HG02588 (cell line): ENCODE measurements around the gene MDN1.

Experiments used
- ATAC-seq: cut with Tn5 transposase; IDR thresholded peaks from one replicate; pipeline ENCODE4 v1.9.1; 2021; ENCODE audit warnings: mild to moderate bottlenecking, moderate library complexity; ENCODE audit not compliant: unreplicated experiment

MDN1 gene

GRCh38 chr6:89694428-89694827 lies 125.2 kb downstream of the MDN1 start:
- no peak for ATAC-seq

GRCh38 chr6:89693207-89693606 lies 126.4 kb downstream of the MDN1 start:
- no peak for ATAC-seq

DNA sequence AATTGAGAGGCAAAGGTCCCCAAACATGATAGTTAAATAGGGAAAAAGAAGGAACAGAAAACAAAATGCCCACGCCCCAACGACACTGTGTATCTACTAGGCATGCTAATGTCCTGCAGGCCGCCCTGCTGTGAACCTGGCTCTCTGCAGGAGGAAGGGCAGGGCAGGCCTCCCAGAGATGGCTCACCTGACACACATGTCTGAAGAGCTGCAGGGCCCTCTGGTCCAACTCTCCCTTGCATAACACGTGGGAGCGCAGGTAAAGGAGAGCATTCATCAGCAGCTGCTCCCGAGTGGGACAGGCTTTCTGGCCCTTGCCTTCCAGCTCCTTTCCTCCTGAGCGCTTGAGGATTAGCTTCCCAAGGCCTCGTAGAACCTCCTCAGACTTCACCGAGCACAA lies 127.3 kb downstream of the MDN1 start:
- no peak for ATAC-seq

DNA sequence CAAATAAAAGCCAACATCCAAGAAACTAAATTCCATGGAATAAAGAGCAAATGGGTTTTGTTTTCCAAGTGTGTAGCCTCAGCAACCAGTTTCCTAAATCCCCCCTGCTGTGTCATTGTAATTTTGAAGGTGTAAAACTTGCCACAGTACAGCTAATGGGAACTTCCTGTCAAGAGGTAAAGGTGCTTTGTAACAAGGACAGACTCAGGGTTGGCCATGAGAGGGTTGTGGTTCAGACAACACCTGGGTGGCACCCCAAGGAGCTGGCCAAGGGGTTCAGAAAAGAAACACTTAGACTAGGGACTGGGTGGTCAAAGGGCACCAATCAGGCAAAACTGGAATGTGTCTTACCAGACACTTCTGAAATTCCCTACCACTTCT lies 128.7 kb downstream of the MDN1 start:
- ATAC-seq = no peak

DNA sequence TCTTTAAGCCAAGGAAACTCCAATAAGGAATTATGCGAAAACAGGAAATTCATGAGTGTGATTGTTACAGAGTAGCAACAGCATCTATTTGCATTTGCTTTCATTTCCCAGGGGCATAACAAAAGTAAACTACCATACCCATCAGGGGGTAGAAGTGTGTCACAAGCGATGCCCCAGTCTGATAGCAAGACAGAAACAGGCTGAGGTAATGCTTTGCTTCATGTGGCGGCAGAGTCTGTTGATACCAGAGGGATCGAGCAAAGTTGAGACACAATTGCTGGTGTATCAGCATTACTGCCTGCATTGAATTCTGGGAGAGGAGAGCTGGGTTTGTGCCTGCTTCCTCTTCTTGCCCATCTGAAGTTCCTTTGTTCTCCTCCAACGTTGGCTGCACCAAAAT lies 129.9 kb downstream of the MDN1 start:
- no peak for ATAC-seq

DNA sequence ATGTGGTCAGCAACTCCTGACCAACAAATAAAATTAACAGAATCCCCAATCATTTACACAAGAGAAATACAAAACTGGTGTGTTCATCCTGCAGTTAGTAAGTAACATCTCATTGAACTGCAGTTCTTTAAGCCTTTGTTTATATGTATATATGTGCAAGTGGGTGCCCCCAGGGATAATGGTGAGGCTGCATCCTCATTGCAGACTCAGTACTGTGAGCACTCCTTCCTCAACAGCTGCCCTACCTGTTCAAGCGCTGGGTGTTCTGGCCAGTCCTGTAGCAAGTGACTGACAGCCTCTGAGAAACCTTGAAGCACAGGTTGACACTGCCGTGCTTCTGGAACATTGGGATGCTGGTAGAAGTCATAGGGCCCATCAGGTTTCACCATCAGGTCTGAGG lies 131.3 kb downstream of the MDN1 start:
- no peak for ATAC-seq

- ATAC-seq = no peak
These were observed 134.3 kb downstream of the MDN1 start for GRCh38 chr6:89685311-89685710.

DNA sequence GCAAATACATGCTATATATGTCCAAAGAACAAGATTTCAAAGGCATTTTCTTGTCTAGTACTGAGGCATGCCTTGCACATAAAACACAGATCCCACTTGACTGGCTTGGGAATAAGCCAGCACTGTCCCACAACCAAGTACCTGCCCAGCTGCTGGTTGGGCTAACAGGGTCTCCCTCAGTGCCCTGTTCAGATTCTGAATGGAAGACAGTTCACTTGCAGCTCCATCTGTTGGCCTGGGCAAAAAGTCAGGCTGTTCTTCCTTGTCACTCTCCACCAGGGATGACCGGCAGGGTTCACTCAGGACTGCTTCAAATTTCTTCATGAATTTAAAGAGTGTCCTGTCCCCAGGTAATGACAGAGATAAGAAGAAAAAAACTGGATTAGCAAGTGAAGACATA lies 136.6 kb downstream of the MDN1 start:
- no peak for ATAC-seq

GRCh38 chr6:89681983-89682564 lies 137.5 kb downstream of the MDN1 start:
- ATAC-seq = no peak

DNA sequence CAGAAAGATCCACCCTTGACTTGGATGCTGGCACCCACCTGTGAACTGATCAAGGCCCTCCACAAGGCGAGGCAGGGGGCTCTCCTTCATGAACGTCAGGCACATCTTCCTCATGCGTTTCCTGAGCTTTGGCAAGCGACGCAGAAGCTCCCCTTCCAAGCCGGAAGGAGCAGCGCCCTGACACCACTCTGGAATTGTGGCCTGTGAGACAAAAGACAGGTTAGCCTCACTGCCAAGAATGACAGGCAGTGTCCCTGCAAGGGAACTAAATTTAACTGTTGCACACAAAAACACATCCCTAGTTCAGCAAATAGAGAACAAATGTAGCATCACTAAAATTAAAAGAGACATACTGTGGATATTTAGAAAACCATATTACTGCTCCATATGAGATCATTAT lies 139.0 kb downstream of the MDN1 start:
- ATAC-seq = no peak

- no peak for ATAC-seq
These were observed 139.4 kb downstream of the MDN1 start for GRCh38 chr6:89680150-89680549.

DNA sequence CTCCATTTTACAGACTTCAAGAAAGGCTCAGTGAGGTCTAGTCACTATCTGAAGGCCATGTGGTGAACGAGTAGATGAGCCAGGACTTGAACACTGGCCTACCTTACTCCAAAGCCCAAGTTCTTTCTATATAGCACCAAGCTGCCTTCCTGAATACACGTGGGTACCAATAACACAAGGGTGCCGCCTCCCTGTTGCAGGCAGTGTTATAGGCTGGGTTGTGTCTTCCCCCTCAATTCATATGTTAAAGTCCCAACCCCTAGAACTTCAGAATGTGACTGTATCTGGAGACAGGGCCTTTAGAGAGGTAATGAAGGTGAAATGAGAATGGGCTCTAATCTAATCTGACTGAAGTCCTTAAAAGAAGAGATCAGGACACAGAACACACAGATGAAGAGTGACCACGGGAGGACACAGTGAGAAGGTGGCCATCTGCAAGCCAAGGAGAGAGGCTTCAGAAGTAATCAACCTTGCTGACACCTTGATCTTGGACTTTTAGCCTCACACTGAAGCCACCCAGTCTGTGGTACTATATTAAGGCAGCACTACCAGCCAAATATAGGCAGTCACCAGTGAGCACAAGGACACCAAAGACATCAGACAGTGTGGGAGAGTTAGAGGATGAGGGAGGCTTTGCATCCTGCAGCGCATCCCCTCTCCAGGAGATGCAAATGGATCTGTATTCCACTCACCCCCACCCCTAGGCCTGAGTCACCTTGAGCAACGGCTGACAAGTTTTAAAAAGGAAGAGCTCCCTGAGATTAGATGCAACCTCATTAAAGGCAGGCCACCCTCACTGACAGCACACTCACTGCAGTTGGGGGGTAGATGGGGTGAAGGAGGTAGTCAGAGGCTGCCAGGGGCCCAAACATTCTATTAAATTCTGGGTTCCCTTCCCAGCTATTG lies 140.1 kb downstream of the MDN1 start:
- ATAC-seq = no peak

GRCh38 chr6:89678531-89678930 lies 141.1 kb downstream of the MDN1 start:
- no peak for ATAC-seq

GRCh38 chr6:89675949-89676748 lies 143.4 kb downstream of the MDN1 start:
- no peak for ATAC-seq

- no peak for ATAC-seq
These were observed 148.5 kb downstream of the MDN1 start for GRCh38 chr6:89670935-89671565.

DNA sequence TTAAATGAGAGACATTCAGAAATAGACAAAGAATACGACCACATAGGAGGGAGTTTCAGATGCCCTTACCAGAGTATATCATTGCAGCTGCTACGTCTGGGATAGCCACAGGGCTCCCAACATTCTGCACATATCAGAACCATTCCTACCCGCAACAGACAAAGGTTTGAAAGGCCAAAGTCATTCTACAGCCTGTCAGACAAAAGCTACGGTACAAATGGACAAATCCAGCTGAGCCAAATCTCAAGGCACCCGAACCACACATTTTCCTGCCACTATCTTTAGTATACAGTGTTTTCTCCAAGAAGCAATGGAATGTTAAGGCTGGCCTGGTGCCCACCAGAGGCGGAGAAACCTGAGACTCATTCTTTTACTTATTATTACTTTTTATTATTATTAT lies 150.6 kb downstream of the MDN1 start:
- ATAC-seq = no peak

- no peak for ATAC-seq
These were observed 151.6 kb downstream of the MDN1 start for GRCh38 chr6:89667872-89668556.

DNA sequence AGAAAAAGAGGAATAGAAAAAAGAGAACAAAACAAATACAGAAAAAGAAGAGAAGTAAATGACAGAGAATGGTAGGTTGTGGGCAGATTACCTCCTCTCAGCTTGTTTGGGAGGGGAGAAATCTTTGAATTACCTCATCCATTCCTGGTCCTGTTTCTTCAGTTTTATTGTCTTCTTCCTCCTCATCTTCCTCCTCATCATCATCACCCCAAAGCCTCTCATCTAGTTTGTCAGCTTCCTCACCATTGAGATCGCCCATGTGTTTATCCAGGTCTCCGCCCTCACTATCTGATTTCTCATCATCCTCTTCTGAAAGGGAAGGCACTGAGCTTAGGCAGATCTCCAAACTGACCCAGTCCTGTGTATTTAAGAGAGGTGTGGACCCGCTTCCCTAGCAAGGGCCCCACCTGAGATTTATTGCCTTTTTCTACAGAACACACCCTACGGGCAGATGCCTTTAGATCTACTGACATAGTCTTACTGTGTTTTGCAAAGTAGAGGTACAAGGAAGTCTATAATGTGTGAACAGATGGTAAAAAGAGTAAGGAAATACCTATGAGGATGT lies 156.9 kb downstream of the MDN1 start:
- no peak for ATAC-seq

GRCh38 chr6:89661559-89661958 lies 158.0 kb downstream of the MDN1 start:
- ATAC-seq = no peak

DNA sequence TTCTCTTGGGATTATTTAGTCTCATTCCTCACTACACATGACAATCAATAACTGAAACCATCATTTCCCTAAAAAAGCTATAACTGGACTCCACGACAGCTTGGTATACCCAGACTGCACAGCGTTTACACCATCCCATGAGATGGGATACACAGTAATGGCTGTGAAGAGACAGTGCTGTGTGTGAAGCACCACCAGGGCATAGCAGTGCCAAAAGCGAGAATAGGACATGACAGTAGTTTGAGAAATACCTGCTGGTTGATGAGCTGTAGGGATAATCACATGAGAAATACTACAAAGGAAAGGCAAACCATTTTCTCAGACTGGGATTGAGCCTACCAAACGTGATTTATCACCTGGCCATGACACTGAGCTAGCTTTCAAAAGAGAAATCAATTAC lies 158.6 kb downstream of the MDN1 start:
- no peak for ATAC-seq
